Measurements from ENCODE around the gene CDCA5. TPM values are rescaled to one million over a fixed set of nuclear protein-coding genes. Genes with fewer than 3 reads are reported as not detected.

CDCA5 gene
- total RNA-seq, 1 experiment from 2014 or later, result 67.0 TPM

DNA sequence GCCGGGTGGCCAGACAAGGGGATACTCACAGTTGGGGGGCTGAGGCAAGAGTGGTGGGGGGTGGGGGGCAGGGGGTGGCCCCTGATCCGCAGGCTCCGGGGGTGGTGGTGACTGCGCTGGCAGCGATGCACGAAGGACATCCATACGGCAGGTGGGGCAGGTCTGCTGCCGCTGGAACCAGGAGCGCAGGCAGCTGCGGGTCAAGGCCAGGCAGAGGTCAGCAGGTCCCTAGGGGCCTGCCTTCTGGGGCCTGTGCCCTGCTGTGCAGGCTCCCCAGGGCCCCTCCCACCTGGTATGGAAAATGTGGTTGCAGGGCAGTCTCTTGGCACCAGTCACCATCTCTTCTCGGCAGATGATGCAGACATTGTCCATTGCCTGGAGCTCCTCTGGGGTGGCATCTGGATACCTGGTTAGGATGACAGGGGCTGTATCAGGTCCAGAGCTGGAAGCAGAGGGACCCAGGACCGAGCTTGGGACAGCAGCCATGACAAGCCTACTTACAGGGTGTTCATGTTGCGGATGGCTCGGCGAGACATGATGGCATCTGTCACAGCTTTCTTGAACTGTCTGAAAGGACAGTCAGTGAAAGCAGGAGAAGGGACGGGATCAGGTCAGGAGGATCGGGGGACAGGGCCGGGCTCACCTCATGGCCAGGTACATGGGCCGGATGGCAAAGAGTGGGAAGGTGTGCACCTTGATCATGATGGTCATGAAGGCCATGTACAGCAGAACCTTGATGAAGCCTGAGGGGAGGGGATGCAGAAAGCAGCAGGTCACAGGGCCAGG lies 47.0 kb upstream of the CDCA5 start:
- POLR2A ChIA-PET, result interaction anchor here (2.1 kb wide), 1 partner anchor 8 kb away, joined by 10 read pairs; the partner anchor contains the start of genes FAU and MRPL49
- TF ChIP-seq, protein P1, sequence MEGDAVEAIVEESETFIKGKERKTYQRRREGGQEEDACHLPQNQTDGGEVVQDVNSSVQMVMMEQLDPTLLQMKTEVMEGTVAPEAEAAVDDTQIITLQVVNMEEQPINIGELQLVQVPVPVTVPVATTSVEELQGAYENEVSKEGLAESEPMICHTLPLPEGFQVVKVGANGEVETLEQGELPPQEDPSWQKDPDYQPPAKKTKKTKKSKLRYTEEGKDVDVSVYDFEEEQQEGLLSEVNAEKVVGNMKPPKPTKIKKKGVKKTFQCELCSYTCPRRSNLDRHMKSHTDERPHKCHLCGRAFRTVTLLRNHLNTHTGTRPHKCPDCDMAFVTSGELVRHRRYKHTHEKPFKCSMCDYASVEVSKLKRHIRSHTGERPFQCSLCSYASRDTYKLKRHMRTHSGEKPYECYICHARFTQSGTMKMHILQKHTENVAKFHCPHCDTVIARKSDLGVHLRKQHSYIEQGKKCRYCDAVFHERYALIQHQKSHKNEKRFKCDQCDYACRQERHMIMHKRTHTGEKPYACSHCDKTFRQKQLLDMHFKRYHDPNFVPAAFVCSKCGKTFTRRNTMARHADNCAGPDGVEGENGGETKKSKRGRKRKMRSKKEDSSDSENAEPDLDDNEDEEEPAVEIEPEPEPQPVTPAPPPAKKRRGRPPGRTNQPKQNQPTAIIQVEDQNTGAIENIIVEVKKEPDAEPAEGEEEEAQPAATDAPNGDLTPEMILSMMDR (IDR thresholded peaks at IDR 0.05; ENCODE audit: insufficient read depth in 1 of 2, low read depth in 1 of 2, low read length in 1 of 2, severe bottlenecking in 1 of 2, unreplicated experiment in 1 of 2), result no peak
- H3K4me3 Mint-ChIP-seq (ENCODE audit: unreplicated experiment), result no peak overlapping the region
- H3K9me3 ChIP-seq, result no peaks in the 10 kb centered on the region
- H3K4me1 Mint-ChIP-seq (ENCODE audit: low read depth, unreplicated experiment), result peaks cover 2% of the 10 kb centered on the region
- BruUV-seq (replicated peaks), result no TSS peak
- H3K4me1 ChIP-seq, result 0 out of 2 replicates have a peak, but pooled peaks cover 5% of the 10 kb centered on the region
- no peak overlapping the region for H3K27ac Mint-ChIP-seq (ENCODE audit: unreplicated experiment)
- DNase-seq, result no peak
- no peak overlapping the region for H3K4me3 ChIP-seq (ENCODE audit: low read depth, low read length)
- CTCF ChIA-PET, result interaction anchor here (0.5 kb wide), 1 partner anchor 158 kb away, joined by 3 read pairs; no protein-coding TSS in a partner anchor
- intact Hi-C loops (cut with micrococcal nuclease; ENCODE audit: unreplicated experiment), result no loop called here
- no peaks in the 10 kb centered on the region for H3K27me3 Mint-ChIP-seq (ENCODE audit: insufficient read depth, unreplicated experiment)
- peaks cover 7% of the 10 kb centered on the region for H3K36me3 ChIP-seq (ENCODE audit: control insufficient read depth, insufficient read depth, low read length)
- H3K36me3 Mint-ChIP-seq (ENCODE audit: insufficient read depth, unreplicated experiment), result peaks cover 77% of the 10 kb centered on the region
- H3K27me3 ChIP-seq (replicated peaks; ENCODE audit: control insufficient read depth, insufficient read depth, low read length), result no peaks in the 10 kb centered on the region
- no peaks in the 10 kb centered on the region for H3K9me3 Mint-ChIP-seq (ENCODE audit: unreplicated experiment)

DNA sequence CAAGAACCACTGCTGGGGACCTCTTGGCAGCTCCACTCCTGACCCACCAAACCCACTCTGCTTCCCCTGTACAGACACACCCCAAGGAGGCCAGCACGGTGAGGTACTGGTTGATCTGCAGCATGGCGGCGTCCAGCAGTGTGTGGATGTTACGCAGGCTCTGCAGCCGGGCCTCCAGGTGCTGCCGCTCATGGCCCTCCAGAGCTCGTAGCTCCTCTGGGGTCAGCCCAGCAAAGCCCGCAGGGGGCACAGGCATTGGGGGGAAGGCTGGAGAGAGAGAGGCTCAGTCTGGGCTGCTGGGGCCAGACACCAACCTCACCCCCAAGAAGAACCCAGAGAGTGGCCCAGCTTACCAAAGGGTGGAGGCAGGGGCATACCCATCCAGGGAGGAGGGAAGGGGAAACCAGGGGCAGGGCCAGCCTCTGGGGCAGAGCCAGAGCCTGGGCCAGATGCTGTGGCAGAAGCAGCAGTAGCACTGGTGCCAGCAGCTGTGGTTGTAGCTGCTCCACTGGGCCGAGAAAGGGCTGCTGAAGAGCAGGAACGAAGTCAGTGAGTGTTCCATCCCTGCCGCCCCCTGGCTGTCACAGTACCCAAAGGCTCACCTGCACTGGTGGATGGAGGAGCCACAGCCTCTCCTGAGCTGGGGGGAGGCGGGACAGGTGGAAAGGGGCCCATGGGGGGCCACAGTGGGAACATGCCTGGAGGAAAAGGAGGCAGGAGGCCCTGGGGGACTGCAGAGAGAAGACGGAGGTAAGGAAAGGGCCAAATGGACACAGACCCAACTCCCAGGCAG lies 46.0 kb upstream of the CDCA5 start:
- Histone ChIP-seq H3K4me3 (ENCODE audit: low read depth, low read length) (no peak overlapping the region), H3K36me3 (ENCODE audit: control insufficient read depth, insufficient read depth, low read length) (peaks cover 9% of the 10 kb centered on the region), H3K9me3 (no peaks in the 10 kb centered on the region), H3K4me1 (0 out of 2 replicates have a peak, but pooled peaks cover 5% of the 10 kb centered on the region), H3K27me3 (replicated peaks; ENCODE audit: control insufficient read depth, insufficient read depth, low read length) (no peaks in the 10 kb centered on the region)
- no peak overlapping the region for H3K27ac Mint-ChIP-seq (ENCODE audit: unreplicated experiment)
- peak in 1 of 2 experiments; percentile 40 for DNase-seq
- no peaks in the 10 kb centered on the region for H3K9me3 Mint-ChIP-seq (ENCODE audit: unreplicated experiment)
- intact Hi-C loops (cut with micrococcal nuclease; ENCODE audit: unreplicated experiment), result no loop called here
- H3K36me3 Mint-ChIP-seq (ENCODE audit: insufficient read depth, unreplicated experiment), result peaks cover 81% of the 10 kb centered on the region
- CTCF ChIA-PET, result interaction anchor here (0.5 to 1.2 kb wide), 3 partner anchors 19 to 157 kb away, joined by 3 to 7 read pairs (median 3); no protein-coding TSS in a partner anchor
- POLR2A ChIA-PET, result interaction anchor here (2.1 kb wide), 1 partner anchor 8 kb away, joined by 10 read pairs; the partner anchor contains the start of genes FAU and MRPL49
- TF ChIP-seq, protein P1 (IDR thresholded peaks at IDR 0.05; ENCODE audit: insufficient read depth in 1 of 2, low read depth in 1 of 2, low read length in 1 of 2, severe bottlenecking in 1 of 2, unreplicated experiment in 1 of 2), result no peak
- BruUV-seq (replicated peaks), result no TSS peak
- no peaks in the 10 kb centered on the region for H3K4me1 Mint-ChIP-seq (ENCODE audit: low read depth, unreplicated experiment)
- H3K4me3 Mint-ChIP-seq (ENCODE audit: unreplicated experiment), result no peak overlapping the region
- no peaks in the 10 kb centered on the region for H3K27me3 Mint-ChIP-seq (ENCODE audit: insufficient read depth, unreplicated experiment)
